IMR-90 (cell line): Measurements from ENCODE around the gene PARP12. TPM values are rescaled to one million over a fixed set of nuclear protein-coding genes. Genes with fewer than 3 reads are reported as not detected.

Experiments
- ATAC-seq: fragments of 200-7000 bp; cut with Tn5 transposase; 2 replicates; pipeline ENCODE4 v1.9.1; 2020; ENCODE audit warnings: low read depth, mild to moderate bottlenecking, moderate library complexity
- BruUV-seq: library from RNA; stranded (reverse); fragments of 400-500 nt; replicated peaks from 2 replicates; lab custom pipeline; 2021; lab: Mats Ljungman, UMichigan
- CTCF ChIA-PET: fragments of 300-600 bp; formaldehyde crosslinking; extraction: SDS; loops from one replicate; lab custom pipeline; 2021; ENCODE audit warnings: antibody characterized with exemption; lab: Yijun Ruan, JAX
- POLR2A ChIA-PET: fragments of 300-600 bp; sonication (Branson Sonifier 250); formaldehyde crosslinking; loops from one replicate; lab custom pipeline; 2022; ENCODE audit warnings: antibody characterized with exemption; ENCODE audit not compliant: unreplicated experiment; lab: Charles Lee
- DNase-seq: peaks from one replicate; pipeline ENCODE4 v3.0.0; 2013
- H2AFZ ChIP-seq: replicated peaks from 2 replicates; pipeline ENCODE3; 2013; ENCODE audit warnings: low read length, mild to moderate bottlenecking; ENCODE audit not compliant: poor library complexity
- H2AK5ac ChIP-seq: 2 replicates; pipeline ENCODE4 v1.6.1; 2013; ENCODE audit warnings: low read depth, low read length, inconsistent platforms
- H2AK9ac ChIP-seq: replicated peaks from 2 replicates; pipeline ENCODE3; 2013; ENCODE audit warnings: mild to moderate bottlenecking, low read depth, low read length, moderate library complexity; ENCODE audit not compliant: poor library complexity
- H2BK120ac ChIP-seq: 2 replicates; pipeline ENCODE4 v1.6.1; 2013; ENCODE audit warnings: low read depth, low read length, inconsistent platforms
- H2BK15ac ChIP-seq: 3 replicates; pipeline ENCODE4 v1.6.1; 2013; ENCODE audit warnings: low read depth, low read length, inconsistent platforms
- H2BK20ac ChIP-seq: 2 replicates; pipeline ENCODE4 v1.6.1; 2013; ENCODE audit warnings: low read depth, mild to moderate bottlenecking, inconsistent platforms, low read length, moderate library complexity
- H2BK5ac ChIP-seq: 2 replicates; pipeline ENCODE4 v1.6.1; 2013; ENCODE audit warnings: mild to moderate bottlenecking, low read depth, low read length, inconsistent platforms; ENCODE audit not compliant: poor library complexity, severe bottlenecking
- H3K14ac ChIP-seq: replicated peaks from 2 replicates; pipeline ENCODE4 v1.6.1; 2013; ENCODE audit warnings: low read depth, low read length, inconsistent platforms
- H3K18ac ChIP-seq: 2 replicates; pipeline ENCODE4 v1.6.1; 2013; ENCODE audit warnings: low read depth, low read length, control low read depth
- H3K23ac ChIP-seq: 2 replicates; pipeline ENCODE4 v1.6.1; 2013; ENCODE audit warnings: low read depth, low read length, inconsistent platforms
- H3K27ac ChIP-seq: 2 replicates; pipeline ENCODE4 v1.5.1; 2013; ENCODE audit warnings: mild to moderate bottlenecking, control low read depth, low read length; ENCODE audit not compliant: insufficient read depth
- H3K27me3 ChIP-seq: 2 replicates; pipeline ENCODE4 v1.6.1; 2013; ENCODE audit warnings: low read length; ENCODE audit not compliant: control insufficient read depth, insufficient read depth
- H3K36me3 ChIP-seq: 2 replicates; pipeline ENCODE4 v1.6.1; 2013; ENCODE audit warnings: low read length, mixed read lengths; ENCODE audit not compliant: control insufficient read depth, insufficient read depth
- H3K4ac ChIP-seq: 2 replicates; pipeline ENCODE4 v1.6.1; 2013; ENCODE audit warnings: low read depth, low read length, inconsistent platforms
- H3K4me1 ChIP-seq: 2 replicates; pipeline ENCODE4 v1.6.1; 2013; ENCODE audit warnings: low read length, mixed read lengths; ENCODE audit not compliant: control insufficient read depth, insufficient read depth
- H3K4me2 ChIP-seq: 2 replicates; pipeline ENCODE4 v1.6.1; 2013; ENCODE audit warnings: low read depth, mild to moderate bottlenecking, control low read depth, low read length, moderate library complexity
- H3K4me3 ChIP-seq: 2 replicates; pipeline ENCODE4 v1.5.1; 2013; ENCODE audit warnings: low read depth, mild to moderate bottlenecking, control low read depth, low read length, moderate library complexity; ENCODE audit not compliant: insufficient read depth
- H3K56ac ChIP-seq: 2 replicates; pipeline ENCODE4 v1.6.1; 2013; ENCODE audit warnings: low read length, inconsistent platforms; ENCODE audit not compliant: insufficient read depth; ENCODE audit errors: extremely low read depth
- H3K79me1 ChIP-seq, 2 experiments: 2 replicates each; pipeline ENCODE4 v1.6.1; 2013; ENCODE audit warnings: low read length in 2 of 2, inconsistent platforms in 1 of 2, low read depth in 1 of 2
- H3K9ac ChIP-seq: 2 replicates; pipeline ENCODE4 v1.6.1; 2013; ENCODE audit warnings: low read depth, low read length, control low read depth
- H3K9me1 ChIP-seq: 2 replicates; pipeline ENCODE4 v1.6.1; 2013; ENCODE audit warnings: low read length, inconsistent platforms; ENCODE audit not compliant: insufficient read depth
- H3K9me3 ChIP-seq: 2 replicates; pipeline ENCODE4 v1.6.1; 2013; ENCODE audit warnings: low read length; ENCODE audit not compliant: control insufficient read depth, insufficient read depth
- H4K20me1 ChIP-seq: 2 replicates; pipeline ENCODE4 v1.6.1; 2013; ENCODE audit warnings: low read length, inconsistent platforms; ENCODE audit not compliant: insufficient read depth
- H4K5ac ChIP-seq: 2 replicates; pipeline ENCODE4 v1.6.1; 2013; ENCODE audit warnings: mild to moderate bottlenecking, low read depth, low read length, control low read depth
- H4K8ac ChIP-seq, 2 experiments: 2 replicates each; pipeline ENCODE4 v1.6.1; 2013; ENCODE audit warnings: low read depth in 2 of 2, low read length in 2 of 2, control low read depth in 1 of 2, inconsistent platforms in 1 of 2
- H4K91ac ChIP-seq: 2 replicates; pipeline ENCODE4 v1.6.1; 2013; ENCODE audit warnings: low read depth, low read length, inconsistent platforms; ENCODE audit not compliant: insufficient read depth
- BHLHE40 ChIP-seq: fragments of 150-350 bp; IDR thresholded peaks from 2 replicates; pipeline ENCODE4 v1.6.1; 2016; ENCODE audit warnings: mild to moderate bottlenecking, low read depth, low read length
- CEBPB ChIP-seq: IDR thresholded peaks from 2 replicates; pipeline ENCODE4 v1.6.1; 2012; ENCODE audit warnings: low read depth, low read length, improper control_type of control experiment
- CHD1 ChIP-seq: IDR thresholded peaks from 2 replicates; pipeline ENCODE4 v1.6.1; 2012; ENCODE audit warnings: low read depth, low read length, improper control_type of control experiment
- FOS ChIP-seq: fragments of 150-350 bp; IDR thresholded peaks from 2 replicates; pipeline ENCODE4 v1.6.1; 2016; ENCODE audit warnings: low read depth, low read length
- MAFK ChIP-seq: IDR thresholded peaks from 2 replicates; pipeline ENCODE4 v1.6.1; 2012; ENCODE audit warnings: low read depth, low read length, improper control_type of control experiment
- MAZ ChIP-seq: IDR thresholded peaks from 2 replicates; pipeline ENCODE4 v1.6.1; 2012; ENCODE audit warnings: low read depth, mild to moderate bottlenecking, low read length, improper control_type of control experiment, moderate library complexity, borderline replicate concordance
- MXI1 ChIP-seq: IDR thresholded peaks from 2 replicates; pipeline ENCODE4 v1.6.1; 2012; ENCODE audit warnings: low read depth, mild to moderate bottlenecking, low read length, moderate library complexity, borderline replicate concordance
- NFE2L2 ChIP-seq: fragments of 150-350 bp; IDR thresholded peaks from 2 replicates; pipeline ENCODE4 v1.6.1; 2016; ENCODE audit warnings: low read depth, mild to moderate bottlenecking, low read length
- POLR2A ChIP-seq: IDR thresholded peaks from 2 replicates; pipeline ENCODE4 v1.6.1; 2012; ENCODE audit warnings: mild to moderate bottlenecking, low read depth, low read length
- RAD21 ChIP-seq: IDR thresholded peaks from 2 replicates; pipeline ENCODE4 v1.6.1; 2012; ENCODE audit warnings: low read length, improper control_type of control experiment
- RCOR1 ChIP-seq: IDR thresholded peaks from 2 replicates; pipeline ENCODE4 v1.6.1; 2012; ENCODE audit warnings: mild to moderate bottlenecking, low read length, improper control_type of control experiment; ENCODE audit not compliant: insufficient replicate concordance
- RFX5 ChIP-seq: IDR thresholded peaks from 2 replicates; pipeline ENCODE4 v1.8.0; 2012; ENCODE audit warnings: low read depth, mild to moderate bottlenecking, low read length, moderate library complexity
- SMC3 ChIP-seq: fragments of 150-350 bp; IDR thresholded peaks from 2 replicates; pipeline ENCODE4 v1.6.1; 2016; ENCODE audit warnings: low read depth, mild to moderate bottlenecking, antibody characterized with exemption, low read length, moderate library complexity
- WGBS, 2 experiments: methylation state at CpG; one replicate each; pipeline versions ENCODE4 v1.1.5 to v1.1.7; 2013; ENCODE audit warnings: missing lambda C conversion rate in 2 of 2; ENCODE audit not compliant: insufficient read length in 1 of 2; ENCODE audit errors: extremely low coverage in 2 of 2; 5-methylcytosine and 5-hydroxymethylcytosine counted together
- dilution Hi-C: fragments of 300-500 bp; cut with HindIII; formaldehyde crosslinking; loops from one replicate; pipeline ENCODE4 v1.14.3; 2018; ENCODE audit warnings: low sequenced_read_pairs; ENCODE audit not compliant: unreplicated experiment
- in situ Hi-C: fragments of 300-500 bp; cut with MboI; formaldehyde crosslinking; loops from 3 replicates; pipeline ENCODE4 v1.14.3; 2019; ENCODE audit warnings: low sequenced_read_pairs, inconsistent platforms, mixed read lengths
- intact Hi-C: fragments of 100-400 bp; cut with micrococcal nuclease; formaldehyde crosslinking; loops from 2 replicates; pipeline ENCODE4 v1.10.0; 2022
- polyA plus RNA-seq, 3 experiments: library from polyadenylated mRNA; depleted of rRNA; stranded (reverse); fragments of >200 nt; gene quantifications; 2 replicates each; pipeline ENCODE4 v1.2.3, GENCODE V29; 2012; ENCODE audit warnings: low replicate concordance in 1 of 3
- total RNA-seq: library from RNA; depleted of rRNA; stranded (reverse); fragments of >200 nt; gene quantifications from 2 replicates; pipeline ENCODE4 v1.2.3, GENCODE V29; 2012
- TF ChIP-seq, protein P1 (sequence below): conservative IDR thresholded peaks from 2 replicates; pipeline ENCODE4 v1.5.1; 2012; ENCODE audit warnings: mild to moderate bottlenecking, low read depth, low read length, improper control_type of control experiment
- TF ChIP-seq, protein P2 (sequence below): fragments of 150-350 bp; IDR thresholded peaks from 2 replicates; pipeline ENCODE4 v1.6.1; 2017; ENCODE audit warnings: mild to moderate bottlenecking, antibody characterized with exemption, low read length, low read depth
- TF ChIP-seq, protein P3 (sequence below): fragments of 150-350 bp; IDR thresholded peaks from 2 replicates; pipeline ENCODE4 v1.6.1; 2016; ENCODE audit warnings: low read depth, mild to moderate bottlenecking, low read length, moderate library complexity, borderline replicate concordance

PARP12 gene
- total and polyA plus RNA-seq, 2 of the 4 experiments (the other 2 are of a cell fraction) = 7.2 to 11.3 TPM

DNA sequence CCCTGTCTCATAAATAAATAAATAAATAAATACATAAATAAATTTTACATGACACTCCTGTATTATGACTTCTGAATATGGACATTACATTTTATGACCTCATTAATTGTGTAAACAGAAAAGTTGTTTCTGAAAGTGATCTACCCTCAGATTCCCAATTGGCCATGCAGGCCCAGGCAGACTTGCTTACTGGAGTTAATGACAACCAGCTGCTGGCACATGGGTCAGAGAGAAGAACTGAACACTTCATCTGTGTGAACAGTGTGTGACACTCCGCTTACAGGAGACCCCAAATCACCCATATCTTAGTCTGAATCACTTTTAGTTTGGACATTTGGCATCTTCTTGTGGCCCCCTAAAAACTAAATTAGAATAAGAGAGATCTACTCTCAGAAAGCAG lies 31.4 kb downstream of the PARP12 start:
- TF ChIP-seq, protein P1, sequence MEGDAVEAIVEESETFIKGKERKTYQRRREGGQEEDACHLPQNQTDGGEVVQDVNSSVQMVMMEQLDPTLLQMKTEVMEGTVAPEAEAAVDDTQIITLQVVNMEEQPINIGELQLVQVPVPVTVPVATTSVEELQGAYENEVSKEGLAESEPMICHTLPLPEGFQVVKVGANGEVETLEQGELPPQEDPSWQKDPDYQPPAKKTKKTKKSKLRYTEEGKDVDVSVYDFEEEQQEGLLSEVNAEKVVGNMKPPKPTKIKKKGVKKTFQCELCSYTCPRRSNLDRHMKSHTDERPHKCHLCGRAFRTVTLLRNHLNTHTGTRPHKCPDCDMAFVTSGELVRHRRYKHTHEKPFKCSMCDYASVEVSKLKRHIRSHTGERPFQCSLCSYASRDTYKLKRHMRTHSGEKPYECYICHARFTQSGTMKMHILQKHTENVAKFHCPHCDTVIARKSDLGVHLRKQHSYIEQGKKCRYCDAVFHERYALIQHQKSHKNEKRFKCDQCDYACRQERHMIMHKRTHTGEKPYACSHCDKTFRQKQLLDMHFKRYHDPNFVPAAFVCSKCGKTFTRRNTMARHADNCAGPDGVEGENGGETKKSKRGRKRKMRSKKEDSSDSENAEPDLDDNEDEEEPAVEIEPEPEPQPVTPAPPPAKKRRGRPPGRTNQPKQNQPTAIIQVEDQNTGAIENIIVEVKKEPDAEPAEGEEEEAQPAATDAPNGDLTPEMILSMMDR = no peak
- TF ChIP-seq POLR2A (no peak), BHLHE40 (no peak), MAZ (no peak), MAFK (no peak), RFX5 (no peak), RCOR1 (no peak), SMC3 (no peak), RAD21 (no peak), NFE2L2 (no peak), MXI1 (no peak), CHD1 (no peak), FOS (no peak), CEBPB (no peak)
- TF ChIP-seq, protein P2, sequence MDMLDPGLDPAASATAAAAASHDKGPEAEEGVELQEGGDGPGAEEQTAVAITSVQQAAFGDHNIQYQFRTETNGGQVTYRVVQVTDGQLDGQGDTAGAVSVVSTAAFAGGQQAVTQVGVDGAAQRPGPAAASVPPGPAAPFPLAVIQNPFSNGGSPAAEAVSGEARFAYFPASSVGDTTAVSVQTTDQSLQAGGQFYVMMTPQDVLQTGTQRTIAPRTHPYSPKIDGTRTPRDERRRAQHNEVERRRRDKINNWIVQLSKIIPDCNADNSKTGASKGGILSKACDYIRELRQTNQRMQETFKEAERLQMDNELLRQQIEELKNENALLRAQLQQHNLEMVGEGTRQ = no peak
- TF ChIP-seq, protein P3, sequence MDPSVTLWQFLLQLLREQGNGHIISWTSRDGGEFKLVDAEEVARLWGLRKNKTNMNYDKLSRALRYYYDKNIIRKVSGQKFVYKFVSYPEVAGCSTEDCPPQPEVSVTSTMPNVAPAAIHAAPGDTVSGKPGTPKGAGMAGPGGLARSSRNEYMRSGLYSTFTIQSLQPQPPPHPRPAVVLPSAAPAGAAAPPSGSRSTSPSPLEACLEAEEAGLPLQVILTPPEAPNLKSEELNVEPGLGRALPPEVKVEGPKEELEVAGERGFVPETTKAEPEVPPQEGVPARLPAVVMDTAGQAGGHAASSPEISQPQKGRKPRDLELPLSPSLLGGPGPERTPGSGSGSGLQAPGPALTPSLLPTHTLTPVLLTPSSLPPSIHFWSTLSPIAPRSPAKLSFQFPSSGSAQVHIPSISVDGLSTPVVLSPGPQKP = no peak
- H2BK120ac ChIP-seq = no peak overlapping the region
- no peak overlapping the region for H2BK20ac ChIP-seq
- peaks cover 13% of the 10 kb centered on the region for H3K4me1 ChIP-seq
- CTCF ChIA-PET = interaction anchor here (0.6 kb wide), 1 partner anchor 445 kb away, joined by 3 read pairs; no protein-coding TSS in a partner anchor
- no peak overlapping the region for H3K27ac ChIP-seq
- POLR2A ChIA-PET = no interaction called here
- no peak overlapping the region for H4K8ac ChIP-seq
- no peak overlapping the region for H2AK9ac ChIP-seq
- in situ Hi-C loops = no loop called here
- H2AK5ac ChIP-seq = no peak overlapping the region
- peaks cover 3% of the 10 kb centered on the region for H3K36me3 ChIP-seq
- ATAC-seq = no peak
- H3K9me3 ChIP-seq = no peaks in the 10 kb centered on the region
- peaks cover 24% of the 10 kb centered on the region for H3K9me1 ChIP-seq
- H3K23ac ChIP-seq = no peak overlapping the region
- no peaks in the 10 kb centered on the region for H3K27me3 ChIP-seq
- peaks cover 0 to 12% of the 10 kb centered on the region in 2 experiments; a peak in 1 of 4 replicates for H3K79me1 ChIP-seq
- H3K56ac ChIP-seq = no peak overlapping the region
- H4K20me1 ChIP-seq = no peaks in the 10 kb centered on the region
- H3K9ac ChIP-seq = no peak overlapping the region
- H4K91ac ChIP-seq = no peak overlapping the region
- no peak overlapping the region for H3K4ac ChIP-seq
- no peak overlapping the region for H2BK5ac ChIP-seq
- H4K5ac ChIP-seq = no peak overlapping the region
- DNase-seq = no peak
- dilution Hi-C loops = no loop called here
- no peak overlapping the region for H3K18ac ChIP-seq
- H3K4me2 ChIP-seq = no peak overlapping the region
- no TSS peak for BruUV-seq
- intact Hi-C loops = no loop called here
- H3K4me3 ChIP-seq = no peak overlapping the region
- no CpG with 5 or more reads among the region's 1 CpG for WGBS, 2 experiments
- H3K14ac ChIP-seq = no peak overlapping the region
- no peak overlapping the region for H2BK15ac ChIP-seq
- no peak overlapping the region for H2AFZ ChIP-seq
